ENCODE results near the gene DUSP19. TPM values are rescaled to one million over a fixed set of nuclear protein-coding genes. Genes with fewer than 3 reads are reported as not detected.

Gene DUSP19
- total and polyA plus RNA-seq, 2 of the 13 experiments (the other 11 are each of a cell fraction or from before 2014, with no cell fraction given) = 1.3 to 1.9 TPM

DNA sequence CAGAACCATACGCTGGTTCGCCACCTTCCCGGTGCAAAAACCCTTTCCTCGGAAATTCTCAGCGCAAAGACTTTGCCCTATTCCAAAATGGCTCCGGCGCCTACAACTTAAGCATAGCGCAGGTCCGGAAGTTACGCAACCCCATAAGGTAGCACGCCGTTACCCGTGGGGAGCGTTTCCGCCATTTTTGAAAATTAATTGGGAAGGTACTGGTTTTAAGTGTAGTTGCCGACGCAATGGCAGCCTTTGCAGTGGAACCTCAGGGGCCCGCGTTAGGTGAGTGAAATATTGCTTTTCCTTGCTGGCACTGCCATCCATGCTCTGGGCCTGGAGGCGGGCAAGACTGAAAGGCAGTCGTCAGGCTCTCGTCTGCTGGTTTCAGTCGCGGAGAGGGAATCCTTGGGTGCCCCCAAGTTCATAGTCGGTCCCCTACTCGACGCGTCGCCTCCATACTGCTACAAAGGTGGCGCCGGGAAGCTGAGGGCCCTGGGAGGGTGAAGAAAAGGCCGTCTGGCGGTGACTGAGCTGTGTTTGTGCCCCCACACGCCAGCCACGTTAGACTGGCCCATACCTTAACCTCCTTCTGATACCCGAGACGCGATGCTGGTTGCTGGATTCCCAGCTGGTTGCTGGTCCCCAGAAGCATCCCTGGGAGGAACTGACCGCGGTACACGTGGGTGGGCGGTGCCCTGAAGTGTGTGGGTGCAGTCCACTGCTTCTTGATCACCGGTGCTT lies 45.8 kb downstream of the DUSP19 start, which contains the start of gene NUP35 (continued):
- TF ChIP-seq, protein P1, sequence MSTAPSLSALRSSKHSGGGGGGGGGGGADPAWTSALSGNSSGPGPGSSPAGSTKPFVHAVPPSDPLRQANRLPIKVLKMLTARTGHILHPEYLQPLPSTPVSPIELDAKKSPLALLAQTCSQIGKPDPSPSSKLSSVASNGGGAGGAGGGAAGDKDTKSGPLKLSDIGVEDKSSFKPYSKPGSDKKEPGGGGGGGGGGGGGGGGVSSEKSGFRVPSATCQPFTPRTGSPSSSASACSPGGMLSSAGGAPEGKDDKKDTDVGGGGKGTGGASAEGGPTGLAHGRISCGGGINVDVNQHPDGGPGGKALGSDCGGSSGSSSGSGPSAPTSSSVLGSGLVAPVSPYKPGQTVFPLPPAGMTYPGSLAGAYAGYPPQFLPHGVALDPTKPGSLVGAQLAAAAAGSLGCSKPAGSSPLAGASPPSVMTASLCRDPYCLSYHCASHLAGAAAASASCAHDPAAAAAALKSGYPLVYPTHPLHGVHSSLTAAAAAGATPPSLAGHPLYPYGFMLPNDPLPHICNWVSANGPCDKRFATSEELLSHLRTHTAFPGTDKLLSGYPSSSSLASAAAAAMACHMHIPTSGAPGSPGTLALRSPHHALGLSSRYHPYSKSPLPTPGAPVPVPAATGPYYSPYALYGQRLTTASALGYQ (CRISPR knock-in tag; IDR thresholded peaks at IDR 0.05) = peak; percentile 26; the same call in 1 of the 2 replicates
- TF ChIP-seq NFKB2 (CRISPR knock-in tag; IDR thresholded peaks at IDR 0.05; ENCODE audit: borderline replicate concordance) (peak; percentile 90; the same call in 1 of the 2 replicates), MLLT10 (CRISPR knock-in tag; IDR thresholded peaks at IDR 0.05) (no peak), ATF7 (IDR thresholded peaks at IDR 0.05) (peak; percentile 13; the same call in 1 of the 2 replicates), ATF7 (CRISPR knock-in tag; IDR thresholded peaks at IDR 0.05) (no peak; the same call in 1 of the 2 replicates), NR2C2 (CRISPR knock-in tag; IDR thresholded peaks at IDR 0.05; ENCODE audit: borderline replicate concordance) (peak; percentile 82; the same call in 1 of the 2 replicates), ZMYM2 (CRISPR knock-in tag; IDR thresholded peaks at IDR 0.05) (no peak), ZNF569 (CRISPR knock-in tag; IDR thresholded peaks at IDR 0.05; ENCODE audit: borderline replicate concordance) (peak; percentile 76; the same call in 1 of the 2 replicates), ZNF749 (CRISPR knock-in tag; IDR thresholded peaks at IDR 0.05; ENCODE audit: borderline replicate concordance) (peak; percentile 50; the same call in 1 of the 2 replicates), HOXA9 (CRISPR knock-in tag; IDR thresholded peaks at IDR 0.05; ENCODE audit: borderline replicate concordance) (peak; percentile 73), ZNF3 (CRISPR knock-in tag; IDR thresholded peaks at IDR 0.05) (no peak; the same call in 1 of the 2 replicates), HCFC1 (IDR thresholded peaks at IDR 0.05; ENCODE audit: low read depth, low read length) (peak; percentile 85), ELF3 (CRISPR knock-in tag; IDR thresholded peaks at IDR 0.05) (peak; percentile 71), ZNF326 (CRISPR knock-in tag; IDR thresholded peaks at IDR 0.05; ENCODE audit: borderline replicate concordance) (no peak), GTF2F1 (IDR thresholded peaks at IDR 0.05; ENCODE audit: low read length) (0 out of 2 replicates have a peak, but pooled peaks have one; percentile 46)
- TF ChIP-seq, protein P2, sequence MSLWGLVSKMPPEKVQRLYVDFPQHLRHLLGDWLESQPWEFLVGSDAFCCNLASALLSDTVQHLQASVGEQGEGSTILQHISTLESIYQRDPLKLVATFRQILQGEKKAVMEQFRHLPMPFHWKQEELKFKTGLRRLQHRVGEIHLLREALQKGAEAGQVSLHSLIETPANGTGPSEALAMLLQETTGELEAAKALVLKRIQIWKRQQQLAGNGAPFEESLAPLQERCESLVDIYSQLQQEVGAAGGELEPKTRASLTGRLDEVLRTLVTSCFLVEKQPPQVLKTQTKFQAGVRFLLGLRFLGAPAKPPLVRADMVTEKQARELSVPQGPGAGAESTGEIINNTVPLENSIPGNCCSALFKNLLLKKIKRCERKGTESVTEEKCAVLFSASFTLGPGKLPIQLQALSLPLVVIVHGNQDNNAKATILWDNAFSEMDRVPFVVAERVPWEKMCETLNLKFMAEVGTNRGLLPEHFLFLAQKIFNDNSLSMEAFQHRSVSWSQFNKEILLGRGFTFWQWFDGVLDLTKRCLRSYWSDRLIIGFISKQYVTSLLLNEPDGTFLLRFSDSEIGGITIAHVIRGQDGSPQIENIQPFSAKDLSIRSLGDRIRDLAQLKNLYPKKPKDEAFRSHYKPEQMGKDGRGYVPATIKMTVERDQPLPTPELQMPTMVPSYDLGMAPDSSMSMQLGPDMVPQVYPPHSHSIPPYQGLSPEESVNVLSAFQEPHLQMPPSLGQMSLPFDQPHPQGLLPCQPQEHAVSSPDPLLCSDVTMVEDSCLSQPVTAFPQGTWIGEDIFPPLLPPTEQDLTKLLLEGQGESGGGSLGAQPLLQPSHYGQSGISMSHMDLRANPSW (CRISPR knock-in tag; IDR thresholded peaks at IDR 0.05; ENCODE audit: borderline replicate concordance) = no peak; the same call in 1 of the 2 replicates
- TF ChIP-seq, protein P3, sequence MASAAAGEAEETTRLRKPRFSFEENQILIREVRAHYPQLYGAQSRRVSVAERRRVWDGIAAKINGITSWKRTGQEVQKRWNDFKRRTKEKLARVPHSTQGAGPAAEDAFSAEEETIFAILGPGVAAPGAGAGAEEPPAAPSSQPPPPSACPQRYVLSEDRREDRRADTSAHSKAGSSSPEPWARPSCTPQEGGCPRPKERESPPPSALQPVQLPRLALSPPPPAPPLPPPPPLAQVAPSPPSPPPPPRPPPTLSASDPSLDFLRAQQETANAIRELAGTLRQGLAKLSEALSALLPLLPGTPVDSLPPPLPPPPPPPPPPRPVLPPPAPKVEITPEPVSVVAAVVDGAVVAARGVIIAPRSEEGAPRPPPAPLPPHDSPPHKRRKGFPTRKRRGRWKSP (CRISPR knock-in tag; IDR thresholded peaks at IDR 0.05) = peak; percentile 93; the same call in 1 of the 2 replicates
- TF ChIP-seq, protein P4, sequence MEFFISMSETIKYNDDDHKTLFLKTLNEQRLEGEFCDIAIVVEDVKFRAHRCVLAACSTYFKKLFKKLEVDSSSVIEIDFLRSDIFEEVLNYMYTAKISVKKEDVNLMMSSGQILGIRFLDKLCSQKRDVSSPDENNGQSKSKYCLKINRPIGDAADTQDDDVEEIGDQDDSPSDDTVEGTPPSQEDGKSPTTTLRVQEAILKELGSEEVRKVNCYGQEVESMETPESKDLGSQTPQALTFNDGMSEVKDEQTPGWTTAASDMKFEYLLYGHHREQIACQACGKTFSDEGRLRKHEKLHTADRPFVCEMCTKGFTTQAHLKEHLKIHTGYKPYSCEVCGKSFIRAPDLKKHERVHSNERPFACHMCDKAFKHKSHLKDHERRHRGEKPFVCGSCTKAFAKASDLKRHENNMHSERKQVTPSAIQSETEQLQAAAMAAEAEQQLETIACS (CRISPR knock-in tag; IDR thresholded peaks at IDR 0.05) = no peak
- TF ChIP-seq, protein P5, sequence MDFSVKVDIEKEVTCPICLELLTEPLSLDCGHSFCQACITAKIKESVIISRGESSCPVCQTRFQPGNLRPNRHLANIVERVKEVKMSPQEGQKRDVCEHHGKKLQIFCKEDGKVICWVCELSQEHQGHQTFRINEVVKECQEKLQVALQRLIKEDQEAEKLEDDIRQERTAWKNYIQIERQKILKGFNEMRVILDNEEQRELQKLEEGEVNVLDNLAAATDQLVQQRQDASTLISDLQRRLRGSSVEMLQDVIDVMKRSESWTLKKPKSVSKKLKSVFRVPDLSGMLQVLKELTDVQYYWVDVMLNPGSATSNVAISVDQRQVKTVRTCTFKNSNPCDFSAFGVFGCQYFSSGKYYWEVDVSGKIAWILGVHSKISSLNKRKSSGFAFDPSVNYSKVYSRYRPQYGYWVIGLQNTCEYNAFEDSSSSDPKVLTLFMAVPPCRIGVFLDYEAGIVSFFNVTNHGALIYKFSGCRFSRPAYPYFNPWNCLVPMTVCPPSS (IDR thresholded peaks at IDR 0.05) = no peak
